Measurements from ENCODE around the gene C12orf50. TPM values are rescaled to one million over a fixed set of nuclear protein-coding genes. Genes with fewer than 3 reads are reported as not detected.
"Not testable (repeated sequence)": the region's sequence is repeated elsewhere in the genome, so short reads cannot be mapped to it uniquely, and the experiment has no call there.

C12orf50 gene, protein sequence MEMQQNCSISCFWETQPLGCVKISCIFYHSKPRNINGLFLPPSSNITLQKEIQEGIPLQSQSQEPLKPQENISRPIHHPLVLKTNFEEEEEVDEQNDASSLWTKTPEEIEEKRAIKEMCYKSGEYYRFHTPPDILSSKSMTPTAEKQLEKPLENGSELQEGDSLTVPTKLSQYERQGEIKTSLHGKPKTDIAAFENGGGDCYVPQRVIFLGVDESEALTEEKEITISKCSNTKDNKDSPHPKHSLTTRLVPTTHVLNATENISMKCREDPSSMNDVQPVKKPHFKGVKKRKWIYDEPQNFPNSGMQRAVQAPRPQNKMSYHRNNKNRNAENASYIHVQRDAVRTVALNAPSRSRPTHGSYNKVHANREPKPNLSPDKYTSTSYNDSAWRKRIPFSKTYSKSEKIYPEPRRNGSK
- polyA plus RNA-seq (ENCODE audit: insufficient read length): 0.27 TPM

DNA sequence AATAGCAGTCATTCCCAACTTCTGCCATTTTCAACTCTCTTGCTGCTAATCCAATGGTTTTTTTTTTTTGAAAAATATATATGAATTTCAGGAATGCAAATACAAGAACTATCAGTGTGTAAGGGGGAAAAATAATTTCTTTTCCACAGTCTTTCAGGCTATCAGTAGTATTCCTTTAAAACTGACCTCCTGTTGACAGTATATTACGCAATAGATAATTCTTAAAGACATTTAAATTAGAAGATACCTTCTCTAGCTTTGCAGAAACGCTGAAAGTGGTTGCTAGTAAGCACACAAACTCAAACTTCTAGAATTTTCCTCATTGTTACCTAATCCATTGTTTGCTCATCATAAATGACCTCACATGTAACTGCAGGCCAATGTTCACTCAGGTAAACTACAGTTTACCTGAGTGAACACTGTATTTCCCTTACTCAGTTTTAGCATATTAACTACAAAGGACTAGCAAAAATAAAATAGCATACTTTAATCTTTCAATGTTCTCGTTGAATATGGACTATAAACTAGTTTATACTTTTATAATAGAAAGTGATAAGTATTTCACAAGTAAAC, at the start of gene C12orf50:
Gene C12orf50 (minus strand): TSS at position 309 of the 573 bp plus-strand sequence. CDS start 2,439 bp downstream, outside the sequence.
- DNase-seq: no peak

DNA sequence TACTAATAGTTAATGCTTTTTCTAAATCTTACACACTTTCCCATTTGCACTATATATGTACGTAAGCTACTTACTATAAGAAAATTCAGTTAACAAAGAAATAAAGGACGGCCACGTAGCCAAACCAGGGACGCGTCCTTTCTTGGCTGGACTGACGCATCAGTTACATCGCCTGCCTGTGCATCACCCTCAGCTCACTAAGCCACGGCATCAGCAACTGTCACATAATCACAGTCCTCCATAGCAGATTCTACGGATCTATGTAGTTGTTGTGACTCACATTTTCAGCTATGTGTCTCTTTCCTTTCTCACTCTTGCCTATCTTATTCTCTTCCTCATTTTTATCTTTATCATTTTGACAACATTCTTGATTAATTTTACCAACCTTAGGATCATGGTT, 38.1 kb upstream of the C12orf50 start:
- no peak for DNase-seq

DNA sequence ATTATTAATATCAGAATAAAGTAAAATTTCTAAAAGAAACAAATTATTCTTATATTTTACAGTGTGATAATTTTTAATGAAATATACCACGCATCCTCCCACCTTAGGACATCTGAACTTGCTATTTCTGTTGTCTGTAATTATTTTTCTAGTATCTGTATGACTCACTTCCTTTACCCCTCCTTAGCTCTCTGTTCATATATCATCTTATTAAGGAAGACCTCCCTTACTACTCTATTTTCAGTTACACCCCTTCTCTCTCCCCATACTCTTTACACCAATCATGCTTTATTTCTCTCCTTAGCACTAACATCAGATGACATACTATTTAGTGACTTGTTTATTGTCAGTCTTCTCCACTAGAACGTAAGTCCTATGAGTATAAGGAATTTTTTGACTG, 34.2 kb upstream of the C12orf50 start:
- DNase-seq: no peak

DNA sequence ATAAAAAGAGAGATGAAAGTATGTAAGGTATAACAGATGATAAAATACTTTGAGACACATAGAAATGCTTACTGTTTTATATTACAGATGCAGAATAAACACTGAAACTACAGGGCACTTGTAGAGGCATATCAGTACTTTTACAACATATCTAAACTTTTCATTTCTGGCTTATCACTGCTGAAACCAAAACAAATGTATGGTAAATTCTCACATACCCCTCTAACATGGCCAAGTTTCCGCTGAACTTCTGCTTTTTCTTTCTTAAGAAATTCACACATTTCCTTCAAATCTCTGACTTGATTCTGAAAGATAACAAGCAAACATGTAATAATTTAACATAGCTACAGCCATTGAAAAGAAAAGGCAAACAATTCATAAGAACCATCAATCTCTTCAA, 33.3 kb upstream of the C12orf50 start:
- DNase-seq: no peak

DNA sequence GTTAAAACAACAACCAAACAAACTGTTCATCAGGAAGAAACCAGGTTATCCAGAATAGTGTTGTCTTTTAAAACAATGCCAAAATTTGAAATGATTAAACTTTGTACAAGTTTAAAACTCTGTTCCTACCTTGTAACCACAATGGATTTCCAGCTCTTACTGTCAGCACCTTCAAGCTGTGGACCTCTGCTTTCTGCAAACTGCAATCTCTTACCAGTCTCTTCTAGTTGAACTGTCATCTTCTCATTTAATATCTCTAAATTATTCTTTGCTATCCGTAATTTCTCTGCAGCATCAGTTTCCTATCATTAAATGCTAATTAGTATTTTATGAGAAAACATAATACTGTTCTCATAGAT, 29.5 kb upstream of the C12orf50 start:
- DNase-seq: no peak

DNA sequence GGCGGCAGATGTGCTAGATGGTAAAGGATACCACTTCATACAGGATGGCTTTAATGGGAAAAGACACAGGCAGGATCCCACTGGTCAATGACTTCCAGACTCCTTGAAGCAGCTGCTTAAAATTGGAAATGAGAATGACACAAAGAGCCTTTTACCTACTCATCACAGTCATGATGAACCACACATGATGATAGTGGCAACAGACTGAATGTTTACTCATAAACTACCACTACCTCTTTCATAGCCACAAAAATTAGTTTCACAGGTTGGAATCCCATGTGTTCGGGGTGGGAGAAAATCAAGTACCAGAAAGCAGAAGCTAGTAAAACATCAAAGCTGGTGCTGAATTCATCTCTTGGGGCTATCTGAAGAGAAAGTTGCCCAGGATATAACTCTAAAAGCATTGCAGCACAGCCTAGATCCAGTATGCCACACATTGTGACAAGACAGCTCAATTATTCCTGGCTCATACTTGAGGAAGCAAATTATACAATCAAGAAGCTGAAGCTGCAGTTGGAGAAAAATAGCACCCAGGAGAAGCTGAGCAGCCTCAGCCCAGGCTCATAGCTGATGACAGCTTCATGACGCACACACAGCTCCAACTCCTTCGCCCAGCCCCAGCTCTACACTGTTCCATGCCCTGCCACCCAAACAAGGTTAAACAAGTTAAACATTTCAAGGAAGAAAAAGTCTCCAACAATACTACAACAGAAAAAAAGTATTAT, 29.0 kb upstream of the C12orf50 start:
- DNase-seq: no peak

DNA sequence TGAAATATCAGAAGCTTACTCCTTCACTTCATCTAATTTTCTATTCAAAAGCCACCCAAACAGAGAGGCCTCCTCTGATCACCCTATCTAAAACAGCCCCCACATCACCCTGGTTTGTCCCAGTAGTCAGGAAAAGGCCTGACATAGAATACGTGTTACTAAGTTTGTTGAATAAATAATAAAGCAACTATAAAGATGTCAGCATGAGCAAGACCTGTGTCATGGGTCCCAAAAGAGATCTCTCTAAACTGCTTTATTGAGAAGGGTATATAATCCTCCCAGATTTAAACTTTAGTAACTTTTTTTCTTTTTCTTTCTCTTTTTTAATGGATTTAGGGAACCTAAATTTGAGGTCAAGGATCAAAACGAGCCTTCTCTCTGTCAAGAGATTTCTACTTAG, 27.4 kb upstream of the C12orf50 start:
- DNase-seq: no peak

DNA sequence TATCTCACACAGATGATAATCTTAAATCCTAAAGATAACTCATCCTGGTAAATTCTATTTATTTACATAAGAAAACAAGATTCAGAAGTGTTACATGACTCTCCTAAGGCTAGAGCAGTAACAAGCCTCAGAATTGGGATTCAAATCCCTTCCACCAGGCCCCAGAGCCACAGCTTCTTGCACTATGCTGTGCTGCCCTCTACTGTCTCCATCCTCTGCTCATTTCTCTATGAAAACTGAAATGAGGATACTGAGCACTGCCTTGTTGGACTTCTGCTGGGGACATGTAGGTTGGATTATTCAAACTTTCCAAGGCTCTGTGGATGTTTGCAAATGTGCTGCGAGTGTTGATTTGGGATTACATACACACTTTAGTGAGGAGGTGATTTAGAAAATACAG, 23.5 kb upstream of the C12orf50 start:
- DNase-seq: no peak

DNA sequence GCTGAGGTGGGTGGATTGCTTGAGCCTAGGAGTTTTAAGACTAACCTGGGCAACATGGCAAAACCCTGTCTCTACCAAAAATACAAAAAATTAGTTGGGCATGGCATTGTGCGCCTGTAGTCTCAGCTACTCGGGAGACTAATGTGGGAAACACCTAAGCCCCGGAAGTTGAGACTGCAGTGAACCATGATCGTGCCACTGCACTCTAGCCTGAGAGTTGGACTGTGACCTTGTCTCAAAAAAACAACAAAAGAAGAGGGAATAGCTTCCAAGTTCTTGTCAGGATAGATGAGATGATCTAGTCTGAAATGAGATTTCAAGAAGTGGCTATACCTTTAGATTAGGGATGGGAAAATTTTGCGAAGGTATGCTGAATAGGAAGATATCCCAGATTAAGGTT, 14.8 kb upstream of the C12orf50 start:
- no peak for DNase-seq

DNA sequence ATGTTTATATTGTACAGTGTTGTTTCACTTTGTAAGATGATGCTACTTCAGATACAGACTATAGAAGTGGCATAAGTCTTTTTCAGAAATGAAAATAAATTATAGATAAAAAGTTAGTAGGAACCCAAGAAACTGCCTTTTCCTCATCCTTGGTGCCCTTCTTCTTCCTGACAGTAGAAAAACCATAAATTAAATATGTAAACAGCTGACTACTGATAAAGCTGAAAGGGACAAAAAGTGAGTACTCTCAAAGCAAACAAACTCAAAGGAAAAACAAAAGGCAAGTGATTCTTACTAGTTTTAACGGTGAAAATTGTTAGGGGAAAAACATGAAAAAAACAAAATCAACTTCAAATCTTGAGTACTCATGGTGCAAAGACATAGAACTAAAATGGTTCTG, 8.6 kb upstream of the C12orf50 start:
- DNase-seq: no peak

DNA sequence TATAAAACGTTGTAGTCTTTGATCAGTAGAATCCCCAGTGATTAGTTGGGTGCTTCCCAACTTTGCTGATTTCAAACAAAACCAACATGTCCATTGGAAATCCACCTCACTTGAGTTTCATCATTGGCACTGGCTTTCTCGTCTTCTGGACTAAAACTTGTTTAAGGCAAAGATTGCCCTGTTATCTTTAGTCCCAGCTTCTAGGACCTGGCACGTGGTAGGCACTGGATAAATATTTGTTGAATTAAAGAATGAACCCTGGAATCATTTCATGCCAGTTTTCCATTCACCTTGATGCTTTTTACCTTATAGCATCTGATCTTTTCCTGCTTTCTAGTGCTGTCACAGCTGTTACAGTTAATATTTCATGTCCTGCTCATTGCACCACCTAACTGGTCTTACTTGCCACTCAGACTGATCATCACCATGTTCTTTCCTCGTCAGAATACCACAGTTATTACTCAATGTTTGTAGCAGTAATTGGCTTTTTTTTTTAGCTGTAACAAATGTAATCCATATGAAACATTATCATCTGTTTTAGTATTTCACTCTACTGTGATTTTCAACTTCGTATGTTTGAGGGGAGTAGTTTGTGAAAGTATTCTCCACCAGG, 7.3 kb upstream of the C12orf50 start:
- no peak for DNase-seq

DNA sequence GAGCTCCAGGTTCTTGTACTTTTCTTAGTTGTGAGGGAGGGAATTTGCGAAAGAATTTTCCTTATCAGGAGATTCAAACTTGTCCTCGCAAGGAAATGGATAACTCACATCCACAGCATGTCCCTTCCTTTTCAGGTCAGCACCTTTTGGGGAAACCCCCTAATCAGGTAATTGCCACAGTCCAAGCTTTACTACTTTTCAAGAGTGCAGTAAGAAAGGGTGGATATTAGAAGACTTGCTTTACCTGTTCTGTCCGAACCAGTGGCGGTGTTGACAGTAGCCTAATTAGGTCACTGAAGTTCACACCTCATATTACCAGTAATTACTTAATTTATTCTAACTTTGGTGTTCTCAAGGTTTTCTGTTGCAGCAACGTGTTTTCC, 6.7 kb upstream of the C12orf50 start:
- peak; percentile 9 for DNase-seq

DNA sequence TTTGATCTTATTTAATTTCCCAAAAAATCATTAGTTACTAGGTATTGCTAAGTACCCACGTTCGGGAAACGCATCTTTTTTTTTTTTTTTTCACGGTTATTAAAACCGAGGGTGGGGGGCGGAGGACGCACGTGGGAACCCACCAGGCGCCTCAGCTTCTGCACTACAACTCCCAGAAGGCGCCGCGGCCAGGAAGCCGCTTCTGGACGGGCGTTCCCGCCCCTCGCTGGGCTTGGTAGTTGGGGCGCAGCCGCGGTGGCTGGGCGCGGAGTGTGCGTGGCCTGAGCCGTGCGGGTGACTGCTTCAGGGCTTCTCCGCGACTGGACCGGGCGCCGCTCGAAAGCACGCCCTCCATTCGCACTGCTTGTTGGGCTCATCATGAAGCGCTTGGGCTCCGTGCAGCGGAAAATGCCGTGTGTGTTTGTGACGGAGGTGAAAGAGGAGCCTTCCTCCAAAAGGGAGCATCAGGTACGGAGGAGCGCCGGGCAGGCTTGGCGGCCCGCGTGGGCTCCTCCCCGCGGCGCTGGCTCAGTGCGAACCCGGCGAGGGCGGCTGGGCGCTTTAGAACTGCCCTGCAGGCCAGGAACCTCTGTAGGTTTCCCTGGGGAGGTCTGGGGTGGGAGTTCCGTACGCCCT, 6.2 kb upstream of the C12orf50 start:
- peak; percentile 91 for DNase-seq

DNA sequence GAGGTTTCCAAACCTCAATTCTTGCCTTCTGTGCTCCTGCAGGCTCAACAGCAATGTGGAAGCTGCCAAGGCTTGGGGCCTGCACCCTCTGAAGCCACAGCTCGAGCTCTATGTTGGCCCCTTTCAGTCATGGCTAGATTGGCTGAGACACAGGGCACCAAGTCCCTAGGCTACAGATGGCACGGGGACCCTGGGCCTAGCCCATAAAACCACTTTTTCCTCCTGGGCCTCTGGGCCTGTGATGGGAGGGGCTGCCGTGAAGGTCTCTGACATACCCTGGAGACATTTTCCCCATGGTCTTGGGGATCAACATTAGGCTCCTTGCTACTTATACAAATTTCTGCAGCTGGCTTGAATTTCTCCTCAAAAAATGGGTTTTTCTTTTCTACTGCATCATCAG, 2.0 kb upstream of the C12orf50 start:
- not testable (repeated sequence) for DNase-seq

DNA sequence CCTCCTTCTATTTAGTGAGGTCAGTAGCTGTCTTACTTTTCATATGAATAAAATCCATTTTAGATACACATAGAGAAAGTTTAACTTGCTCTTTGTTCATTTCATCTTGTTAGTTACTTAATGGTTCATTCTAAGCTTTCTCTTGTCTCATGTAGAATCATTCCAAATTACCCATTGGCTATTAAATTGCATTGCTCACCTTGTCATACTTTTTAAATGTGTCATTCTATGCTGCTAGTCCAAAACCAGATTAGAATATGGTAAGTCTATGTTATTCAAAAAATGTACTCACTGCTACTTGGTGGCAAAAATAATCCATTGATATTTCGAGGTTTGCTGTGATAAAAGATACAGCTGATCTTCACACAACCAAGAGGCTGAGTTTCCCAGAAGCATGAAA, 3.0 kb downstream of the C12orf50 start:
- no peak for DNase-seq

DNA sequence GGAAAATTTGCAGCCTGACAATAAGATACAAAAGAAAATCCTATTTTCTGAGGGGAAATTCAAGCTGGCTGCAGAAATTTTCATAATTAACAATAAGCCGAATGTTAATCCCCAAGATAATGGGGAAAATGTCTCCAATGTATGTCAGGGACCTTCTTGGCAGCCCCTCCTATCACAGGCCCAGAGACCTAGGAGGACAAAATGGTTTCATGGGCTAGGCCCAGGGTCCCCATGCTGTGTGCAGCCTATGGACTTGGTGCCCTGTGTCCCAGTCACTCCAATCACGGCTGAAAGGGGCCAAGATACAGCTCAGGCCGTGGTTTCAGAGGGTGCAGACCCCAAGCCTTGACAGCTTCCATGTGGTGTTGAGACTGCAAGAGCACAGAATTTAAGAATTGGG, 11.2 kb downstream of the C12orf50 start:
- no peak for DNase-seq

DNA sequence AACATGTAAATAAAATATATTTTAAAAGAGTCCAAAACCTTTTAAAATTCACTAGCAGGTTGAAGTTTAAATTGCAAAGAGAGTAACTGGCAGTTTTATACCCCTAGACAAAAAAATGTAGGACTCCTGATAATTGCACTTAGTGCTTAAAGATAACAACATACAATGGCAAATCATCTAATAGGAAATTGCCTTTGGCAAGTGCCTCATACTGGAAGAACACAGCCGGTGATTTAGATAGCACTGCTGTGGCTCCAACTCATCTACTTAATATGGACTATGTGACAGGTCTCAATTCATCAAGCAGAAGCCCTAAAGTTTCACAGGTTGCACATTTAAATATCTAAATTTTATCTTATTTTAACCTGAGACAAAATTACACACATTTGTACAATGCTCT, 13.4 kb downstream of the C12orf50 start:
- no peak for DNase-seq

DNA sequence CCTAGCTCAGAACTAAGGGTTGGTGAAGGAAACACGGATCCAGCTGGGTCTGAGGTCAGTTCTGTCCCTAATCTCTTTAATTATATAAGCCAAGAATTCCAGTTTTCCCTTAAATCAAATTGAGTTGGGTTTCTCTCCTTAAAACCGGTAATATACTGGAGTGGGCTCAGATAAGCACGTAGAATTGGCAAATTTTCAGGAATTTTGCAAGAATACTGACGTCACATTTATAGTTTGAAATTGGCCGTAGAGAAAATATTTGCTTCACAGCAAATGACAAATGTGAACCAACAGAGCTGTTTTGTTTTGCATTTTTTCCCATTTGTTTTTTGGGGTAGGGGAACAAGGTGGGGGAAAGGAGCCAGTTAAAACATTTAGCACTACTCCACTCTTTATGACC, 17.4 kb downstream of the C12orf50 start:
- no peak for DNase-seq

DNA sequence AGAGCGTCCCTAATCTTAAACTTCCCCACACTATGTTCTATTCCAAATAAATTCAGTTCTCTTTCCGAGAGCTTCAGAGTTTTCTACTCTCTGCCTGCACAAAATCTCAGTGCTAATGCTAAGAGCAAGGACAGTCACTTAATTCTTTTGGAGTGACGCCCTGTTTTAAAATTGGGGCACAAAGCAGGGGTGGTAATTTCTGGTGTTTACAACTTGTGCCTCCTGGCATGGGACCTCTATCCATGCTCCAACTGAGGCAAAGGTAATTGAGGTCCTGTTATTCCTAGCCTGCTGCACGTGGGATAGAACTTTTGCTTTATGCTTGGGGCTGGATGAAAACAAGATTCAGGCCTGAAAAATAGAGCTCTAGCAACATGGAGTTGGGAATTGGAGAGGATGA, 22.9 kb downstream of the C12orf50 start:
- no peak for DNase-seq

DNA sequence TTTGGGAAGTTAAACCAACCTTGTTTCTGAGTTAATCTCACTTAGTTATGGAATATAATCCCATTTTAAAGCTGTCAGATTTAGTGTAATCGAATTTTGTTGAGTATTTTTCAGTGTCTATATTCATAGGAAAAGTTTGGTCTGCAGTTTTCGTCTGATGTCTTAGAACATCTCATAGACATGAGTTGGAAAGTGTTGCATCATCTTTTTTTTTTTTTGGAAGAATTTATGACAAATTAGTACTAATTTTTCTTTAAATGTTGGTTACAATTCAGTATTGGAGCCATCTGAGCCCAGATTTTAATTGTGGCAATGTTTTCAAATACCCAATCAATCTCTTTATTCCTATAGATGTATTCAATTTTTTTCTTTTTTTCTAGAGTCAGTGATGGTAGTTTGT, 27.9 kb downstream of the C12orf50 start:
- no peak for DNase-seq

DNA sequence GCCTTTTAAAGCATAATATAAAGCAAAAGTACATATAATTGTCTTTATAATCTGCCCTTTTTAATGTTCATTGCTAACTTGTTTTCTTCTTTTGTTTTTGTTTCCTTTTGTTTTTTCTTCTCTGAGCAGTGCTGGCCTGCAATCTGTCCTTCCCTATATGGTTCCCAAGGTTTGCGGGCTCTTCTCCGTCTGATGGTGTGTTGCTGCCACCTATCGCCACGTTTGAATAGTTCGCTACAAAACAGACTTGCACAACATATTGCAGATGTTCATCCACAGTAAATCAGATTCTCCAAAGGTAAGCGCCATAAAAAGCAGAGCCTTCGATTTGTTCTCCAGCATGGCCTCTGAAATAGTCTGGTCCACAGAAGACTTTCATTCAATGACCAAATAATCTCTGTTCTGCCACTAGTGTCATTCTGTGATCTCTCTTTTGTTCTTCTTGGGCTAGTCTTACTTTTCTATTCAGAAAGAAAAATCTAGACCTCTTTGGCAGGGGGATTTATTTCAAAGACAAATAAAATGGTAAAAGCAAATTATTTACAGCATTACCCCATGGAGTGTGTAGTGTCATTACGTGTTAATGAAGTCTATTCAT, 33.5 kb downstream of the C12orf50 start:
- peak; percentile 69 for DNase-seq

DNA sequence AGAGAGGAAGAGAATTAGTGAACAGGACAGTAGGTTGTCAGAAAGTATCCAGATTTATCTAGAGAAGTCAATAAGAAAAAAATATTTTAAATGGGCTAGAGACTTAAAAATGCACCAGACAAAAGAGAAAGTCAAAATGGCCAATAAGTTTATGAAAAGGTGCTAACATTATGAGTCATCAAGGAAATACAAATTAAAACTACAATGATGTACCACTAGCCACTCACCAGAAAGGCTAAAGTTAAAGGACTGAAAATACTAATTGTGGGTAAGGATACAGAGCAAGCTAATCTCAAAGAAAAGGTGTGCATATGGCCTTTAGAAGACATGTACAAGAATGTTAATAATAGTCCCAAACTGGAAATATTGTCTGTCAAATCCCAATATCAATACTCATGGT, 37.7 kb downstream of the C12orf50 start:
- DNase-seq: no peak

DNA sequence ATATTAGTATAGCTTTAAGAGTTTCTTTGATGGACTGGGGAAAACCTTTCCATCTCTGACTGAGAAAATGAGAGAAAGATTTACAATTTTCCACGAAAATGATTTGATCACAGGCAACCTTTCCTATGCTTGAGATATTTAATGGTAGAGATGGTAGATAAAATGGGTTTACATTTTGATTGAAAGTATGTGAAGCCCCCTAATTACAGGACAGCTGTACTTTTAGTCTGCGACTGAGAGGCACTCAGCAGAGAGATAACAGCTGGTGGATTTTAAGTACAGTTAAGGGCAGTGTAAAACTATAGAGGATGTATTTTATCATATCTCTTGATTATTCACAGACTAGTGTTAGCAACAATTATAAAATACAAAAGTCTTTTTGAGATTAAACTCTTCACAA, 40.7 kb downstream of the C12orf50 start:
- DNase-seq: no peak

Data from hindlimb muscle (tissue), 1 donor.